ENCODE measurements around the gene IMMT.
A peak's percentile ranks its signal among the peaks of the same experiment; 100 is the strongest.
"Not testable (repeated sequence)": the region's sequence is repeated elsewhere in the genome, so short reads cannot be mapped to it uniquely, and the experiment has no call there.

IMMT gene

GRCh38 chr2:86225581-86225980, 30.3 kb upstream of the IMMT start:
- peak; percentile 31 for DNase-seq

GRCh38 chr2:86224645-86225355, 29.5 kb upstream of the IMMT start:
- DNase-seq: no peak

DNA sequence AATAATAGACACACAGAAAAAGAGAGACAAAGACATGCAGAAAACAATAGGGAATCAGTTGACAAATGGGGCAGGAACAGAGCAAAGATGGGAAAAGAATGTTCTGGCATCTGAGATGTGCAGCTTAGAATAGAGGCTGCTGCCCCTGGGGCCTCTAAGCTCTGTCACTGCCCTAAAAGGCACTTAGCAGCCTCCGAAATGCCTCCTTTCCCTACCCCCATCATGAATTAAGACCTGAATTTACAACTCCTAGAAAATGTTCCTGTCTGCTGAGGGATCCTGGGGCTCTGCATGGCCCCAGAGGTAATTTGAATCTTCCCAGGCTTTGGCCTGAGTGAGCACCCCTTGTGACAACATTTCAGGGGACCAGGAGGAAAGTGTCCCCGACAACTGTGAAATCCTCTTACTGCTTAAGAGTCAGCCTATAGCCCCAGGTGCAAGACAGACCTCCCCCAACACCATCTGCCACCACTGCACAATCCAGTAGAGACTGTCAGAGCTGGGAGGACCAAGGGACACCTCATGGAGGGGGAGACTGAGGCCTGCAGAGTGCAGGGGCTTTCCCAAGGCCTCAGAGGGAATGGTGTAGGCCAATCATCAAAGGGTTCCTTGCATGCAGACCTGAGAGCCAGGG, 28.8 kb upstream of the IMMT start:
- DNase-seq: no peak

DNA sequence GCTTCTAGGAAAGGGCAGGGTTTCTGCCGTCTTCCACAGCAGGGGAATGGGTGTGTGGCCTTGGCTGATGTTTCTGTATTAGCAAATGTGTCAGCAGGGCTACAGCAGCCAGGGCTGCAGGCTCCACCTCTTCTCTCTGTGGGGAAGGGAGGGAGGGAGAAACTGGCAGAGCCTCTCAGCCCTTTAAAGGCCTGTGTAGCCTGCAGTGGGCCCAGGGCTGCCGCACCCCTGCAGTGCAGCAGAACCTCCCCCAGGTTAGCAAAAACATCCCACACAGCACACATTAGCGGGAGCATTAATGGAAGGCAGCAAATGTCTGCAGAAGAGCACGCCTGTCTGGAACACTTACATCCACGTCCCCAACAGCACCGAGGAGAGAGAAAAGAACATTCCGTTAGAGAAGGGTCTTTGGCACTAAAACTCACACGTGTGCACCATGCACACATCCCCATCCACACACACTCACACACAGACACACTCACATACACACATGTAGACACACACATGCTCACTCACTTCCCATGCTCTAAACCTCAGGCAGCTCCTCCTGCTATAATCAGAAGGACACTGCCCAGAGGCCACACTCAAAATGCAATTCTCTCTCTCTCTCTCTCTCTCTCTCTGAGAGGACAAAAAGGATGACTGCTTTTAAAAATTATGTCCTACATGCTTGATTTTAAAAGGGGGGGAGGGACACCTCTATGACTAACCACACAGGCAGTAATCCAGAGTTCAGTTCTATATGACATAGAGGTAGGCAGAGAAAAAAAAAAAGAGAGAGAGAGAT, 28.1 kb upstream of the IMMT start:
- DNase-seq: no peak

DNA sequence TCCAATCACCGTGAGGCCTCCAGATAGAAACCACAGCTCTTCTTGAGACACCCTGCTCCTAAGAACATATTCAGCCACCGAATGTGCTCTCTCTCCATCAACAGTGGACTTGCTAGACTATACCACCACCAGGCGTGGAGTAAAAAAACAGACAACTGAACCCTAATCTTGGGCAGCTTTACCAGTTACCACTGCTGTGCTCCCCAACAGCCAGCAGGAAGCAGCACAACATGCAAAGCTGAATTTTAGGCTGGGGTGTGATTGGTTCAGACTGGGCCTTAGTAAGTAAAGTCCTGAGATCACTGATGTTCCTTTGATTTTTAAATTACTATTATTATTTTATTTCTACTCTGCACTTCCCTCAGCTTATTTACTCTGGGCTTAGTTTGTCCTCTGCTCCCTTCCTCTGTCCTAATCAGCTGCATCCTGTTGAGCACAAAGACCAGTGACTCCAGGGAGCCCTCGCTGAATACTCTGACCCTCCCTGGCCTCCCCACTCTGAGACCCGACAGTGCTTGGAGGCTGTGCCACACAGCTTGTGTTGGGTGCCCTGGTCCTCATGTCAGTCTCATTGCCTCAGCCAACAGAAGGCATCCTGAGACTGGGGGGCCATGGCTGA, 25.9 kb upstream of the IMMT start:
- DNase-seq: peak; percentile 25

GRCh38 chr2:86219896-86220295, 24.6 kb upstream of the IMMT start:
- no peak for DNase-seq

DNA sequence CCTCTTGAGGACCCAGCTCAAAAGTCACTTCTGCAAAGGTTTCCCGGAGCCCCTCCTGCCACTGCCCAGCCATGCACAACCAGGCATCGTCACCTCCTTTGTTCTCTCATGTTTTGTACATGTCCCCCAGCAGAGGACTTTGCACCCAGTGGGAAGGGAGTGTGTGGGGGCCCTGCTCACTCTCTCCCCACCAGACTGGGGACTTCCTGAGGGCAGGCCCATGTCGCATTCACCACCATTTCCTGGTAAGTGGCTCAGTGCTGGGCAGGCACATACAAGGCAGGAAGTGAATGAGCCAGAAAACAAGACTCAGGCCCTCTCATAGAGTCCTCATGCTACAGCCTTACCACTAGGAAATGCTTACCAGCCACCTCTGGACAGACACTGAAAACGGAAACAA, 22.9 kb upstream of the IMMT start:
- no peak for DNase-seq

GRCh38 chr2:86216575-86217555, 21.6 kb upstream of the IMMT start:
- DNase-seq: no peak

DNA sequence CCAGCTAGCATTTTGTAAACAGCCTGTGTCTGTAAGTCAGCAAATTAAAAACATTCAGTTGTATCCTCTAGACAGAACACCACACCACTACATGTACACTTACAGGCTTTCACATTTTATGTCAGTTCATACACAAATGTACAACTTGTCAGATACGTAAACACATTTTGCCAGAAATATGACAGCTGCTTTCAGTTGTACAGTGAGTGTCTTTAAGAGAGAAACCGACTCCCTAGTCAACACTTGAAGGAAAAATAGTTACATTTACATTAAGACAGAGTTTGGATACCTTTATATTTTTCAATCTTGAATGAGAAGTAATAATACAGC, 19.2 kb upstream of the IMMT start:
- no peak for DNase-seq

- DNase-seq: no peak
Observed at GRCh38 chr2:86213699-86214502, 18.6 kb upstream of the IMMT start.

- DNase-seq: no peak
Observed at GRCh38 chr2:86213056-86213455, 17.8 kb upstream of the IMMT start.

GRCh38 chr2:86211796-86212188, 16.5 kb upstream of the IMMT start:
- DNase-seq: no peak

DNA sequence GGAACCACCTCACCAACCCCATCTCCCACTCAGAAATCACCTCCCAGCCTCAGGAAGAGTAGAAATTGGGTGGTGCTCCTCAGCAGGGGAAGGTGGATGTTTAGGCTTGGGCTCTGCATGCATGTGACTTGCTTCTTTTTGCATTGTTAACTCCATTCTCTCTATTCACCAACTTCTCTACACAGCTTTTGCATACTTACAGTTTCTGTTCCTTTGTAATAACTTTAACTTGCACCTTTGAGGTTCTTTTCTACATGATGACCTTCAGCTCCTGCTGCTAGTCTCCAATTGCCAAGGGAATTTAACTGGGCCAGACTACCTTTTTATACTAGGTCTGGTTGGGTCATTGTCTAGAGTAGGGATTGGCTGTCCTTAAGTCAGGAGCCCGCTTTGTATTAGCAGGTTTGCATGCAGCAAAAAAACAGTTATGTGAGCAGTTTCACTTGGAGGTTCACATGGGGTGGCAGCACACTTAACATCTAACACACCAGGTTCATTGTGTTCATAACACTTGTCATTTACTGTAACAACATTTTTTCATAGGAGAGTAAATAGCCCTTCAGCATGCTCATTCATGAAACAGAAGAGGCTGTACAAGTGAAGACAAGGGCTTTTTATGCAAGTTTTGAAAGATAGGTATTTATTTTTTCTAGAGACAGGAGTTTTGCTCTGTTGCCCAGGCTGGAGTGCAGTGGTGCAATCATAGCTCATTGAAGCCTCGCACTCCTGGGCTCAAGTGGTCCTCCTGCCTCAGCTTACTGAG, 16.0 kb upstream of the IMMT start:
- no peak for DNase-seq

DNA sequence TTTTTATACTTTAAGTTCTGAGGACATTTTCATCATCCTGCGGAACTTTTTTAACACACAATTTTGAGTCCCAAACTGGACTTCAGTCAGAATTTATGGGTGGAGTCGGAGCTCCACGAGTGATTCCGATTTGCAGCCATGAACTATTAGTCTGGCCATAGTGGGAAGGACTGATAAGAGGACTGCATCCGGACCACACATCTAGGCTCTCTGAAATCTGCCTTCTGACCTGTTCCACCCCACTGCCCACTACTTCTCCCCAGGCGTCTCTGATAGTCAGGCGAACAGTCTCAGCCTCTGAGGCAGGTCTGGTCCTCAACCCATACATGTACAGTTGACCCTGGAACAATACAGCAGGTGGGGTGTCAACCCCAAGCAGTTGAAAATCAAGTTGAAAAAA, 9.2 kb upstream of the IMMT start:
- no peak for DNase-seq

- no peak for DNase-seq
Observed at GRCh38 chr2:86203614-86204013, 8.4 kb upstream of the IMMT start.

GRCh38 chr2:86202702-86203101, 7.4 kb upstream of the IMMT start:
- DNase-seq: no peak

GRCh38 chr2:86202336-86202692, 7.1 kb upstream of the IMMT start:
- no peak for DNase-seq

- no peak for DNase-seq
Observed at GRCh38 chr2:86201671-86202335, 6.5 kb upstream of the IMMT start.

DNA sequence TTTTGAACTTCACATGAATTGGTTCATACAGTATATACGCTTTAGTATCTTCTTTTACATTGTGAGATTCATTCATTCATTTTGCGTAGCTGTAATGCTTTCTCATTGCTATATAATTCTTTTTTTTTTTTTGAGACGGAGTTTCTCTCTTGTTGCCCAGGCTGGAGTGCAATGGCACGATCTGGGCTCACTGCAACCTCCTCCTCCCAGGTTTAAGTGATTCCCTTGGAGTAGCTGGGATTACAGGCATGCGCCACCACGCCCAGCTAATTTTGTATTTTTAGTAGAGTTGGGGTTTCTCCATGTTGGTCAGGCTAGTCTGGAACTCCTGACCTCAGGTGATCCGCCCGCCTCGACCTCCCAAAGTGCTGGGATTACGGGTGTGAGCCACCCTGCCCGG, 5.3 kb upstream of the IMMT start:
- not testable (repeated sequence) for DNase-seq

GRCh38 chr2:86199834-86200177, 4.5 kb upstream of the IMMT start:
- DNase-seq: no peak
